ENCODE measurements around the gene PRKN. TPM values are rescaled to one million over a fixed set of nuclear protein-coding genes. Genes with fewer than 3 reads are reported as not detected.

Gene PRKN
- total RNA-seq, 2 donors from 2014 or later: 3.3 to 4.8 TPM

DNA sequence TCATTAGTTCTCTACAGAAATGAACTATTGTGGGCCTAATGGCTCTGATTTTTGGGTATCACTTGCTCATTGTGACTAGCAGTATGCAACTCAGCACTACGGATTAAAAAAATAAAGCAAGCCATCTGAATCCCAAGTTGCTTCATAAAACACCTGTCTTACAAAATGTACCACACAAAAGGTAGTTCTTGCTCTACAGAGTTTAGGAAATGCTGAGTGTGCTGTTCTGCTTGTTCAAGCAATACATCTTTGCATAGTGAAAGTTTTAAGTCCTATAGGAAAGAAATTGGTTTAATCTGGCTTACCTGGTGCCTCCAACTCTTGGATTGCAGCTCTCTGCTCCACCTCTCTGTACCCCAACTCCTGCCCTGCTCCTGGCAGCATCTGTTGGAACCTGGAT, 1187.0 kb downstream of the PRKN start:
- 92 to 100% methylated on average over 1 of the region's 1 CpG for WGBS, 2 experiments (ENCODE audit: insufficient coverage in 1 of 2, insufficient read length in 1 of 2)
- no peak overlapping the region for H3K27ac Mint-ChIP-seq
- no peak overlapping the region for H3K27ac ChIP-seq (ENCODE audit: low read depth, low read length)

DNA sequence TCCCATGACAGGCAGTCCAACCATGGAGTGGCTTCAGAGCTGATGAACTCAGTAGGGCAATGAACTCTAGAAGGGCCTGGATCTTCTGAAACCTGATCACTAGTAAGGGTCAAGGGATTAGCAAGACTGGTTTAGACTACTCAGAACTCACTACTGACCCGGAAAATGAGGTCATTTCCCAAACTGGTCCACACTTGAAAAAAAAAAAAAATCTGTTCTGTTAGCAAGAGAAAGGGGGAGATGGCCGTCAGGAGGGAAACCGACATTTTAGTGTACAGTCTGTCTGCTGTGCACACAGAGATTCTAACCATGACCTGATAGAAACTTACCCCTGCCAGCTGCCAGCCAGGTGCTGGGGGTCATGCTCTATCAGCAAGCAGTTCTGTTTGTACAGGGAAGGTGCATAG, 1191.3 kb downstream of the PRKN start:
- 83 to 92% methylated on average over 1 to 3 of the region's 3 CpGs for WGBS, 2 experiments (ENCODE audit: insufficient coverage in 1 of 2, insufficient read length in 1 of 2)
- Mint-ChIP-seq H3K4me1 (peaks cover 17% of the 10 kb centered on the region), H3K9me3 (peaks cover 10% of the 10 kb centered on the region), H3K4me3 (no peak overlapping the region), H3K36me3 (ENCODE audit: low read depth) (no peaks in the 10 kb centered on the region), H3K27ac (no peak overlapping the region), H3K27me3 (ENCODE audit: insufficient read depth) (no peaks in the 10 kb centered on the region)
- Histone ChIP-seq H3K27ac (ENCODE audit: low read depth, low read length) (no peak overlapping the region), H3K4me3 (ENCODE audit: low read length) (no peak overlapping the region), H3K36me3 (ENCODE audit: control insufficient read depth, insufficient read depth, low read length) (no peaks in the 10 kb centered on the region), H3K27me3 (ENCODE audit: control insufficient read depth, insufficient read depth, low read length, poor library complexity, severe bottlenecking) (no peaks in the 10 kb centered on the region), H3K4me1 (ENCODE audit: control insufficient read depth, insufficient read depth, low read length) (peaks cover 2% of the 10 kb centered on the region), H3K9ac (ENCODE audit: extremely low read depth, low read length, poor library complexity, severe bottlenecking) (no peak overlapping the region), H3K9me3 (ENCODE audit: control insufficient read depth, low read length) (peaks cover 8% of the 10 kb centered on the region)
- TF ChIP-seq, protein P1, sequence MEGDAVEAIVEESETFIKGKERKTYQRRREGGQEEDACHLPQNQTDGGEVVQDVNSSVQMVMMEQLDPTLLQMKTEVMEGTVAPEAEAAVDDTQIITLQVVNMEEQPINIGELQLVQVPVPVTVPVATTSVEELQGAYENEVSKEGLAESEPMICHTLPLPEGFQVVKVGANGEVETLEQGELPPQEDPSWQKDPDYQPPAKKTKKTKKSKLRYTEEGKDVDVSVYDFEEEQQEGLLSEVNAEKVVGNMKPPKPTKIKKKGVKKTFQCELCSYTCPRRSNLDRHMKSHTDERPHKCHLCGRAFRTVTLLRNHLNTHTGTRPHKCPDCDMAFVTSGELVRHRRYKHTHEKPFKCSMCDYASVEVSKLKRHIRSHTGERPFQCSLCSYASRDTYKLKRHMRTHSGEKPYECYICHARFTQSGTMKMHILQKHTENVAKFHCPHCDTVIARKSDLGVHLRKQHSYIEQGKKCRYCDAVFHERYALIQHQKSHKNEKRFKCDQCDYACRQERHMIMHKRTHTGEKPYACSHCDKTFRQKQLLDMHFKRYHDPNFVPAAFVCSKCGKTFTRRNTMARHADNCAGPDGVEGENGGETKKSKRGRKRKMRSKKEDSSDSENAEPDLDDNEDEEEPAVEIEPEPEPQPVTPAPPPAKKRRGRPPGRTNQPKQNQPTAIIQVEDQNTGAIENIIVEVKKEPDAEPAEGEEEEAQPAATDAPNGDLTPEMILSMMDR (conservative IDR thresholded peaks at IDR 0.05): no peak
- no peak for DNase-seq

More for the DNA sequence above, 1187.0 kb downstream of the PRKN start:
- TF ChIP-seq, protein P1 (conservative IDR thresholded peaks at IDR 0.05): no peak
- Histone ChIP-seq H3K27me3 (ENCODE audit: control insufficient read depth, insufficient read depth, low read length, poor library complexity, severe bottlenecking) (no peaks in the 10 kb centered on the region), H3K9ac (ENCODE audit: extremely low read depth, low read length, poor library complexity, severe bottlenecking) (no peak overlapping the region), H3K9me3 (ENCODE audit: control insufficient read depth, low read length) (no peaks in the 10 kb centered on the region), H3K4me1 (ENCODE audit: control insufficient read depth, insufficient read depth, low read length) (no peaks in the 10 kb centered on the region), H3K36me3 (ENCODE audit: control insufficient read depth, insufficient read depth, low read length) (no peaks in the 10 kb centered on the region), H3K4me3 (ENCODE audit: low read length) (no peak overlapping the region)
- peaks cover 15% of the 10 kb centered on the region for H3K4me1 Mint-ChIP-seq
- H3K9me3 Mint-ChIP-seq: no peaks in the 10 kb centered on the region
- no peak for DNase-seq
- H3K27me3 Mint-ChIP-seq (ENCODE audit: insufficient read depth): no peaks in the 10 kb centered on the region
- no peaks in the 10 kb centered on the region for H3K36me3 Mint-ChIP-seq (ENCODE audit: low read depth)
- H3K4me3 Mint-ChIP-seq: no peak overlapping the region

DNA sequence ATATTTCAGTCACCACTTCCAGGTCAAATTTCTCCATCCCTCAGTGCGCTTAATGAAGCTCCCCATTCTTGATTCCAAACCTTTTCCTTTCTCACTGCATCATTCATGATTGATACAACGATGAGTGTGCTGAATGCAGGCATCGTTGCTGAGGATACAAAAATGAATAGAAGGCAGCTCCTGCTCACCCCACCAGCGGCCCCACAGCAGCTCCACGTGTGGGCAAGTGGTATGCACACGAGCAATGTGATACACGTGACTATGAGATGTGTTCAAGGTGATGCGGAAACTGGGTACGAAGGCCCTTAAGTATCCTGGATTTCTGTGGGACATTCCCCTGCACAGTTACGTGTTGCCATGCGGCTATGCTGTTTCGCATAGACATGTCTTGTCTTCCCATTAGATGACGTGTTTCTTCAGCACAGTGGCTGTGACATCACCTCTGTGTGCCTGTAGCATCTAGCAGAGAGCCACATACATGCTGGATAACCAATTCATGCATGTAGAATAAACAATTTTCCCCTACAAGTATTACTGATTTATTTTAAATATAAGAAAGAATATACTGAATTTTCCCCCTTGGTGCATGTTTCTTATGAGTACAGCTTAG, 1193.2 kb downstream of the PRKN start:
- H3K9me3 Mint-ChIP-seq: peaks cover 10% of the 10 kb centered on the region
- Histone ChIP-seq H3K27me3 (ENCODE audit: control insufficient read depth, insufficient read depth, low read length, poor library complexity, severe bottlenecking) (no peaks in the 10 kb centered on the region), H3K27ac (ENCODE audit: low read depth, low read length) (no peak overlapping the region), H3K9ac (ENCODE audit: extremely low read depth, low read length, poor library complexity, severe bottlenecking) (no peak overlapping the region), H3K9me3 (ENCODE audit: control insufficient read depth, low read length) (peaks cover 8% of the 10 kb centered on the region), H3K36me3 (ENCODE audit: control insufficient read depth, insufficient read depth, low read length) (no peaks in the 10 kb centered on the region), H3K4me3 (ENCODE audit: low read length) (no peak overlapping the region), H3K4me1 (ENCODE audit: control insufficient read depth, insufficient read depth, low read length) (peaks cover 2% of the 10 kb centered on the region)
- no peaks in the 10 kb centered on the region for H3K27me3 Mint-ChIP-seq (ENCODE audit: insufficient read depth)
- peaks cover 18% of the 10 kb centered on the region for H3K4me1 Mint-ChIP-seq
- no peak overlapping the region for H3K27ac Mint-ChIP-seq
- TF ChIP-seq, protein P1 (conservative IDR thresholded peaks at IDR 0.05): no peak
- no peak for DNase-seq
- no peaks in the 10 kb centered on the region for H3K36me3 Mint-ChIP-seq (ENCODE audit: low read depth)
- H3K4me3 Mint-ChIP-seq: no peak overlapping the region
- WGBS, 2 experiments (ENCODE audit: insufficient coverage in 1 of 2, insufficient read length in 1 of 2): 93 to 97% methylated on average over 12 to 13 of the region's 13 CpGs

Measured in endodermal cell (in vitro differentiated cells).